Measurements from ENCODE around the gene MAP2K2.

DNA sequence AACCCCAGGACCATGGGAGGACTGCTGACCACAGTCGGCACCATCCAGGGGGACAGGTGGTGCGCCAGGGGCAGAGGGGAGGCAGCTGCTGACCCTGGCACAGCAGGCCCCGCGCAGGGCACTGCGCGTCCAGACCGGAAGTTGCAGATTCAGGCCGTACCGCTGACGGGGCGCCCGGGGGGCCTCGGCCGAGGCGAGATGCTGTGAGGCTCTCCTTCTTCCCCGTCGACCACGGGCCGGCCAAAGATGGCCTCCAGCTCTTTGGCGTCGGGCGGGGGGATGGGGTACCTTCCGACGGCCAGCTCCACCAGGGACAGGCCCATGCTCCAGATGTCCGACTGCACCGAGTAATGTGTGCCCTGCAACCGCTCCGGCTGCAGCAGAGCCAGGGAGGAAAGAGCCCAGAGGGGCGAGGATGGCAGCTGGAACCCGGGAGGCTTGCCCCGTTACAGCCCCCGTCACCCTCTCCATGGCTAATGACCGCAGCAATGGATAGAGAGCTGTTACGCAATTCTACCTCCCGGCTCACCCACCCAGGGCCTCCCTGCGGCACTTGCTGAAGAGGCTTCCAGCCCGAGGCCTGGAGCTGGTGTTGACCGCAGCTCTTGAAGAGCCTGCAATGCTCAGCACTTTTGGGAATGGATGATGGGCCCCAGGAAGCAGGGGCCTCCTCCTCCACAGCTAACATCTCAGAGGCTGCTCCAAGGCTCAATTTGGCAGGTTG, 24.7 kb downstream of the MAP2K2 start:
- TF ChIP-seq, protein P1, sequence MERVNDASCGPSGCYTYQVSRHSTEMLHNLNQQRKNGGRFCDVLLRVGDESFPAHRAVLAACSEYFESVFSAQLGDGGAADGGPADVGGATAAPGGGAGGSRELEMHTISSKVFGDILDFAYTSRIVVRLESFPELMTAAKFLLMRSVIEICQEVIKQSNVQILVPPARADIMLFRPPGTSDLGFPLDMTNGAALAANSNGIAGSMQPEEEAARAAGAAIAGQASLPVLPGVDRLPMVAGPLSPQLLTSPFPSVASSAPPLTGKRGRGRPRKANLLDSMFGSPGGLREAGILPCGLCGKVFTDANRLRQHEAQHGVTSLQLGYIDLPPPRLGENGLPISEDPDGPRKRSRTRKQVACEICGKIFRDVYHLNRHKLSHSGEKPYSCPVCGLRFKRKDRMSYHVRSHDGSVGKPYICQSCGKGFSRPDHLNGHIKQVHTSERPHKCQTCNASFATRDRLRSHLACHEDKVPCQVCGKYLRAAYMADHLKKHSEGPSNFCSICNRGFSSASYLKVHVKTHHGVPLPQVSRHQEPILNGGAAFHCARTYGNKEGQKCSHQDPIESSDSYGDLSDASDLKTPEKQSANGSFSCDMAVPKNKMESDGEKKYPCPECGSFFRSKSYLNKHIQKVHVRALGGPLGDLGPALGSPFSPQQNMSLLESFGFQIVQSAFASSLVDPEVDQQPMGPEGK (CRISPR knock-in tag; IDR thresholded peaks at IDR 0.05; ENCODE audit: borderline replicate concordance) = no peak
- TF ChIP-seq ZNF70 (CRISPR knock-in tag; IDR thresholded peaks at IDR 0.05) = no peak
- TF ChIP-seq BACH2 (CRISPR knock-in tag; IDR thresholded peaks at IDR 0.05; ENCODE audit: borderline replicate concordance) = no peak
